Ascending aorta (tissue), 2 donors: ENCODE measurements around the gene CCL23. TPM values are rescaled to one million over a fixed set of nuclear protein-coding genes. Genes with fewer than 3 reads are reported as not detected.
A peak's percentile ranks its signal among the peaks of the same experiment; 100 is the strongest.
"Not testable (repeated sequence)": the region's sequence is repeated elsewhere in the genome, so short reads cannot be mapped to it uniquely, and the experiment has no call there.

Experiments
- DNase-seq, 2 donors: peaks; one replicate each; pipeline ENCODE4 v3.0.0-alpha.2; 2019; ENCODE audit warnings: low spot score in 2 of 2
- H3K27ac ChIP-seq, 2 donors: fragments of 200-600 bp; sonication (generic); one replicate each; pipeline ENCODE4 v1.5.1; 2016 to 2017; ENCODE audit warnings: mild to moderate bottlenecking in 1 of 2
- H3K27me3 ChIP-seq: fragments of 200-600 bp; sonication (generic); one replicate; pipeline ENCODE4 v1.5.1; 2017
- H3K36me3 ChIP-seq, 2 donors: fragments of 200-600 bp; sonication (generic); one replicate each; pipeline ENCODE4 v1.5.1; 2016
- H3K4me1 ChIP-seq, 2 donors: fragments of 200-600 bp; sonication (generic); one replicate each; pipeline ENCODE4 v1.5.1; 2016 to 2017; ENCODE audit warnings: mild to moderate bottlenecking in 1 of 2
- H3K4me3 ChIP-seq, 2 donors: fragments of 200-600 bp; sonication (generic); one replicate each; pipeline ENCODE4 v1.5.1; 2016 to 2017; ENCODE audit warnings: mild to moderate bottlenecking in 1 of 2
- H3K9me3 ChIP-seq, 2 donors: fragments of 200-600 bp; sonication (generic); one replicate each; pipeline ENCODE4 v1.5.1; 2016
- CTCF ChIP-seq, 3 experiments: fragments of 200-600 bp in 2 of 3; fragments of 450-650 bp in 1 of 3; sonication (generic) in 2 of 3; IDR thresholded peaks; one replicate each; pipeline ENCODE4 v1.5.1; 2016 to 2019; ENCODE audit warnings: antibody characterized with exemption in 3 of 3, mild to moderate bottlenecking in 1 of 3, moderate library complexity in 1 of 3
- intact Hi-C: fragments of 100-400 bp; cut with DNase I; formaldehyde crosslinking; loops from one replicate; pipeline ENCODE4 v1.15.1; 2023
- total RNA-seq: library from RNA; depleted of rRNA; stranded (reverse); fragments of >200 nt; gene quantifications from one replicate; pipeline ENCODE4 v1.1.0, GENCODE V29; 2016

Gene CCL23
- total RNA-seq, 1 donor from 2014 or later = 29.7 TPM

- no peaks in the 10 kb centered on the region for H3K27me3 ChIP-seq
- H3K36me3 ChIP-seq = no peaks in the 10 kb centered on the region
- peaks cover 0 to 8% of the 10 kb centered on the region in 2 donors for H3K9me3 ChIP-seq
- no peaks in the 10 kb centered on the region for H3K4me1 ChIP-seq
- TF ChIP-seq CTCF (IDR thresholded peaks at IDR 0.05) = no peak
- intact Hi-C loops = no loop called here
- H3K27ac ChIP-seq = no peak overlapping the region
- no peak for DNase-seq
- no peak overlapping the region for H3K4me3 ChIP-seq
Measured at GRCh38 chr17:36016555-36016954, 1.2 kb downstream of the CCL23 start.

DNA sequence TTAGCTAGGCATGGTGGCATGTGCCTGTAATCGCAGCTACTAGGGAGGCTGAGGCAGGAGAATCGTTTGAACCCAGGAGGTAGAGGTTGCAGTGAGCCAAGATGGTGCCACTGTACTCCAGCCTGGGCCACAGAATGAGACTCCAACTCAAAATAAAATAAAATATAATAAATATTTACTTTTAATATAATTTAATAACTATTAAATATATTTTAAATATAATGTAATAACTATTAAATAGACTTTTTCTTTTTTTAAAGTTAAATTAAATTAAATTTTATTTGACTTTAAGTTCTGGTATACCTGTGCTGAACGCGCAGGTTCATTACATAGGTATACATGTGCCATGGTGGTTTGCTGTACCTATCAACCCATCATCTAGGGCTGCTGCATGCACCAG, 1.9 kb downstream of the CCL23 start:
- H3K4me3 ChIP-seq, H3K27ac ChIP-seq, intact Hi-C loops, H3K36me3 ChIP-seq, H3K4me1 ChIP-seq, H3K9me3 ChIP-seq, H3K27me3 ChIP-seq, DNase-seq: not testable (repeated sequence)

GRCh38 chr17:36014946-36015345, 2.8 kb downstream of the CCL23 start:
- Histone ChIP-seq H3K9me3 (peaks cover 0 to 8% of the 10 kb centered on the region in 2 donors), H3K36me3 (no peaks in the 10 kb centered on the region), H3K4me3 (no peak overlapping the region), H3K27ac (no peak overlapping the region), H3K27me3 (no peaks in the 10 kb centered on the region), H3K4me1 (no peaks in the 10 kb centered on the region)
- no peak for DNase-seq
- no peak for TF ChIP-seq CTCF (IDR thresholded peaks at IDR 0.05)
- intact Hi-C loops = no loop called here

- Histone ChIP-seq H3K36me3 (no peaks in the 10 kb centered on the region), H3K4me3 (no peak overlapping the region), H3K4me1 (no peaks in the 10 kb centered on the region), H3K9me3 (peaks cover 0 to 8% of the 10 kb centered on the region in 2 donors), H3K27me3 (no peaks in the 10 kb centered on the region), H3K27ac (no peak overlapping the region)
- DNase-seq = no peak
- TF ChIP-seq CTCF (IDR thresholded peaks at IDR 0.05) = no peak
- intact Hi-C loops = no loop called here
Measured at GRCh38 chr17:36011201-36011600, 6.6 kb downstream of the CCL23 start.

DNA sequence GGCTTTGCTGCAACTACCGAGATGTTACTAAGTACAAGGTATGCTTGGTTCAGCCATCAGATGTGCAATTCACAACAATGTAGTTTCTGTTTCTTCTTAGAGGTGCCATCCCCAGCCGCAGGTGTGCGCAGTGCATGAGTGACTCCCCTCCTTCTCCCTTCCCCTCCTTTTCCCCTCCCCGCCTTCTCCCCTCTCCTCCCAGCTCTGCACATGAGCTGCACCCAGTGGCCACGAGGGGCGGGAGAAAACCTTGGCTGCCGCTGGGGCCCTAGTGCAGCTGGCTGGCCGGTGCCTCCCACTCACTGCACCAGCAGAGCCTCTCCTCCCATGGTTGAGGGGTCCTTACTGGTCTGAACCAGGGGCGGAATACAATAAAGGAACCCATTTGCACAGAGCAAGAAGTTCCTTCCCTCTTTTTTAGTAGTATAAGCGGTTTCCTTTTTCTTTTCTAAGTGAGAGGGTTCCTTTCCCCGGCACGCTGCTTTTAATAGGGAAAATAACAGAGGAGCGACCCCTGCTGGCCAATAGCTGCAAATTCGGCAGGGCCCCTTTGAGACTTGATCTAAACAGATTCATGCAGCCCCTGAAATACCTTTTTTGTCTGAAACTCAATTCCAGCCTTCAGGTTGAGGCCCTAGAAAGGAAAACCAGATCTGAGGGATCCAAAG, 8.6 kb downstream of the CCL23 start:
- Histone ChIP-seq H3K4me1 (no peaks in the 10 kb centered on the region), H3K4me3 (no peak overlapping the region), H3K27me3 (no peaks in the 10 kb centered on the region), H3K27ac (no peak overlapping the region), H3K36me3 (no peaks in the 10 kb centered on the region), H3K9me3 (peaks cover 0 to 8% of the 10 kb centered on the region in 2 donors)
- TF ChIP-seq CTCF (IDR thresholded peaks at IDR 0.05) = no peak
- intact Hi-C loops = no loop called here
- no peak for DNase-seq

- H3K36me3 ChIP-seq = no peaks in the 10 kb centered on the region
- DNase-seq = peak in 1 of 2 donors; percentile 11
- H3K27ac ChIP-seq = no peak overlapping the region
- H3K27me3 ChIP-seq = no peaks in the 10 kb centered on the region
- H3K4me3 ChIP-seq = no peak overlapping the region
- no peaks in the 10 kb centered on the region for H3K4me1 ChIP-seq
- intact Hi-C loops = no loop called here
- TF ChIP-seq CTCF (IDR thresholded peaks at IDR 0.05) = no peak
- no peaks in the 10 kb centered on the region for H3K9me3 ChIP-seq
Measured at GRCh38 chr17:36004594-36005108, 13.1 kb downstream of the CCL23 start.
